RWPE2 (cell line): ENCODE measurements around the gene CCDC9B.

ENCODE experiments used
- ATAC-seq: fragments of 200-7000 bp; cut with Tn5 transposase; 3 replicates; pipeline ENCODE4 v1.9.1; 2021; ENCODE audit warnings: low read depth
- DNase-seq: peaks from one replicate; pipeline ENCODE4 v3.0.0-alpha.2; 2020; ENCODE audit warnings: low spot score
- H3K27ac ChIP-seq: fragments of 450-650 bp; 2 replicates; pipeline ENCODE4 v1.5.1; 2017; ENCODE audit warnings: mild to moderate bottlenecking; ENCODE audit not compliant: poor library complexity, severe bottlenecking
- H3K27me3 ChIP-seq: fragments of 250-450 bp; sonication (Bioruptor Pico); 2 replicates; pipeline ENCODE4 v1.5.1; 2021; ENCODE audit warnings: mild to moderate bottlenecking, moderate library complexity; ENCODE audit not compliant: insufficient read depth, poor library complexity, severe bottlenecking
- H3K36me3 ChIP-seq: fragments of 250-450 bp; sonication (Bioruptor Pico); 2 replicates; pipeline ENCODE4 v1.5.1; 2020; ENCODE audit warnings: low read depth, mild to moderate bottlenecking, moderate library complexity
- H3K4me1 ChIP-seq: fragments of 250-450 bp; sonication (Bioruptor Pico); 2 replicates; pipeline ENCODE4 v1.5.1; 2021; ENCODE audit warnings: mild to moderate bottlenecking, moderate library complexity; ENCODE audit not compliant: insufficient read depth, poor library complexity, severe bottlenecking
- H3K4me3 ChIP-seq: fragments of 250-450 bp; sonication (Bioruptor Pico); 2 replicates; pipeline ENCODE4 v1.5.1; 2021; ENCODE audit warnings: mild to moderate bottlenecking, moderate library complexity; ENCODE audit not compliant: severe bottlenecking
- H3K9me3 ChIP-seq: fragments of 250-450 bp; sonication (Bioruptor Pico); 2 replicates; pipeline ENCODE4 v1.5.1; 2021; ENCODE audit warnings: mild to moderate bottlenecking, moderate library complexity; ENCODE audit not compliant: severe bottlenecking
- TF ChIP-seq, protein P1 (sequence below): fragments of 450-650 bp; IDR thresholded peaks from one replicate; pipeline ENCODE4 v1.5.1; 2017; ENCODE audit warnings: mild to moderate bottlenecking, moderate library complexity; ENCODE audit not compliant: poor library complexity, severe bottlenecking

CCDC9B gene

DNA sequence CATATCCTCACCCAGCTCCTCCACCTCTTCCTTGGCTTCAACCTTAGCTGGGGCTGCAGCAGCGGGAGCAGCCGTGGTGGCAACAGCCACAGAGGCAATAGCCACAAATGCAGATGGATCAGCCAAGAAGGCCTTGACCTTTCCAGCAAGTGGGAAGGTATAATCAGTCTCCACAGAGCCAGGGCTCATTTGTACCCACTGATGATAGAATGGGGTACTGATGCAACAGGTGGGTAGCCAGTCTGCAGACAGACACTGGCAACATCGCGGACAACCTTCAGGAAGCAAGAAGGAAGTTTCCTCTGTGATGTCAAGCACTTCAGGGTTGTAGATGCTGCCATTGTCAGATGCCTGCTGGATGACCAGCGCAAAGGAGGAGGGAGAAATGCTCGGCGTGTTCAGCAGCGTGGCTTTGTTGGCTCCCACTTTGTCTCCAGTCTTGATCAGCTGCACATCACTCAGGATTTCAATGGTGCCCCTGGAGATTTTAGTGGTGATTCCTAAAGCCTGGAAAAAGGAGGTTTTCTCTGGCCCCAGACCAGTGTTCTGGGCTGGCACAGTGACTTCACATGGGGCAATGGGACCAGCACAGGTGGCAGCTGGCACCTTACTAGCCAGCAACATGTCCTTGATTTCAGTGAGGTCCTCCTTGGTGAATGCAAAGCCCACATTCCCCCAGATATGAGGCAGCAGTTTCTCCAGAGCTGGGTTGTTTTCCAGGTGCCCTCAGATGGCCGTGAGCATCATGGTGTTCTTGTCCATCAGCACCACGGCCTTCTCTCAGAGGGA is 28.2 kb downstream of the CCDC9B start:
- Histone ChIP-seq H3K9me3 (no peaks in the 10 kb centered on the region), H3K36me3 (no peaks in the 10 kb centered on the region), H3K4me3 (no peak overlapping the region), H3K27ac (no peak overlapping the region), H3K4me1 (peaks cover 23% of the 10 kb centered on the region), H3K27me3 (no peaks in the 10 kb centered on the region)
- TF ChIP-seq, protein P1, sequence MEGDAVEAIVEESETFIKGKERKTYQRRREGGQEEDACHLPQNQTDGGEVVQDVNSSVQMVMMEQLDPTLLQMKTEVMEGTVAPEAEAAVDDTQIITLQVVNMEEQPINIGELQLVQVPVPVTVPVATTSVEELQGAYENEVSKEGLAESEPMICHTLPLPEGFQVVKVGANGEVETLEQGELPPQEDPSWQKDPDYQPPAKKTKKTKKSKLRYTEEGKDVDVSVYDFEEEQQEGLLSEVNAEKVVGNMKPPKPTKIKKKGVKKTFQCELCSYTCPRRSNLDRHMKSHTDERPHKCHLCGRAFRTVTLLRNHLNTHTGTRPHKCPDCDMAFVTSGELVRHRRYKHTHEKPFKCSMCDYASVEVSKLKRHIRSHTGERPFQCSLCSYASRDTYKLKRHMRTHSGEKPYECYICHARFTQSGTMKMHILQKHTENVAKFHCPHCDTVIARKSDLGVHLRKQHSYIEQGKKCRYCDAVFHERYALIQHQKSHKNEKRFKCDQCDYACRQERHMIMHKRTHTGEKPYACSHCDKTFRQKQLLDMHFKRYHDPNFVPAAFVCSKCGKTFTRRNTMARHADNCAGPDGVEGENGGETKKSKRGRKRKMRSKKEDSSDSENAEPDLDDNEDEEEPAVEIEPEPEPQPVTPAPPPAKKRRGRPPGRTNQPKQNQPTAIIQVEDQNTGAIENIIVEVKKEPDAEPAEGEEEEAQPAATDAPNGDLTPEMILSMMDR, result no peak
- DNase-seq, result peak; percentile 43
- ATAC-seq, result no peak

DNA sequence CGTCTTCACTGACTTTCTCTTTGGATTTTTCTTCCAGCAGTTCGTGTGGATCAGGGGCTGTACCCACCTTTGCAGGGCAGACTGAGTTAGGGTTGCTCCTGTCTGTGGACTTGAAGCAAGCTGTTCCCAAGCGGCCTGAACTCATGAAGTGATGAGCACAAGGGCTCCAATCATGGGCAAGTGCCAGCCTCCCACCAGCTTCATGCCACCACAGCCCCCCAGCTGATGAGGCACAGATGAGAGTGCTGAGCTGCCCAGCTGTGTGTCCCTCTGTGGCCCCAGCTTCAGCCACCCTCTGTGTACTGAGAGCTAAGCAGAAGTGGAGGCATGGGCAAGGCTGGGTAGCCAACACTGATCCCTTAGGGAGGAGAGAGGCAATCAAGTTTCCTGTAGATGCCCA is 29.7 kb downstream of the CCDC9B start:
- DNase-seq, result peak; percentile 56
- no peak overlapping the region for H3K4me3 ChIP-seq
- H3K4me1 ChIP-seq, result peaks cover 23% of the 10 kb centered on the region
- TF ChIP-seq, protein P1, result no peak
- no peak overlapping the region for H3K27ac ChIP-seq
- H3K36me3 ChIP-seq, result no peaks in the 10 kb centered on the region
- no peaks in the 10 kb centered on the region for H3K9me3 ChIP-seq
- no peaks in the 10 kb centered on the region for H3K27me3 ChIP-seq
- ATAC-seq, result no peak

DNA sequence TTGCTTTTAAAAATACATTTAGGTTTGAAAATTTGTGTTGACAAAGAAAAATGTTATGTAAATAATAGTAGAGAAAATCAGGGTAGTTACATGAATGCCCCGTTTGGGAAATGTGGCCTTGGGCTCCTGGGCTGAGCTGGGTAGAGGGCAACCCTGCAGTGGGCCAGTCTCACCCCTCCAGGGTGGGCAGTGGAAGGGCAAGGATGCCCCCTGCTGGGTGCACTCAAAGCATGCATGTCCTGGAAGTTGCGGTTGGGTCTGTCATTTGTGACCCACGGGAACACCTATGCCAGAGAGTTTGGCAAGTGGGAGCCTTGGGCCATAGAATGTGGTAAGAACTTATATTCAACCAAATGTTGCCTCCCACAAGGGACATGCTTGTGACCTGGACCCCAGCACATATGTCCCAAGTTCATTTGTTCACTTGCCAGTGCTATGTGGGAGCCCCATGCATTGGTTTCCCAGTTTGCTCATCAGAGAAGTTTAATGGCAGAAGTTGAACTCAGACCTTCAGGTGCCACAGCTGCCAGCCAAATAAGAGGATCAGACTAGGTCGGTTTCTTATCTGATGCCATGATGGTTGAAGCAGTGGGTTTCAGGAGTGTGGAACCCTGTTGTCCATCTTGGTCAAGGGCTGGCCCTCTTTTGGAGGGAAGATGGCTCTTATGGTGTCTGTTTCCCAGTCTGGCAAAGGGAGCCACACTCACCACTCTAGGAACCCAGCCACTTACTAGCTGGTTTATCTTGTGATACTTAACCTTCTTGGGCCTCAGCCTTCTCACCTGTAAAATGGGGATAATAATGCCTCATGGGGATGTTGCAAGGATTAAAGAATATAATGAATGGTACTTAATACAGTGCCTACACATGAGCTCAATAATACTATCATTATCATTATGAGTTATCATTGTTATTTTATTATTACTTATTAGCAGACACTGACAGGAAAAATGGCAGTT is 30.5 kb downstream of the CCDC9B start:
- DNase-seq, result peak; percentile 57
- Histone ChIP-seq H3K36me3 (no peaks in the 10 kb centered on the region), H3K4me1 (peaks cover 20% of the 10 kb centered on the region), H3K27me3 (no peaks in the 10 kb centered on the region), H3K9me3 (no peaks in the 10 kb centered on the region), H3K4me3 (no peak overlapping the region), H3K27ac (no peak overlapping the region)
- ATAC-seq, result no peak
- TF ChIP-seq, protein P1, result peak; percentile 81

DNA sequence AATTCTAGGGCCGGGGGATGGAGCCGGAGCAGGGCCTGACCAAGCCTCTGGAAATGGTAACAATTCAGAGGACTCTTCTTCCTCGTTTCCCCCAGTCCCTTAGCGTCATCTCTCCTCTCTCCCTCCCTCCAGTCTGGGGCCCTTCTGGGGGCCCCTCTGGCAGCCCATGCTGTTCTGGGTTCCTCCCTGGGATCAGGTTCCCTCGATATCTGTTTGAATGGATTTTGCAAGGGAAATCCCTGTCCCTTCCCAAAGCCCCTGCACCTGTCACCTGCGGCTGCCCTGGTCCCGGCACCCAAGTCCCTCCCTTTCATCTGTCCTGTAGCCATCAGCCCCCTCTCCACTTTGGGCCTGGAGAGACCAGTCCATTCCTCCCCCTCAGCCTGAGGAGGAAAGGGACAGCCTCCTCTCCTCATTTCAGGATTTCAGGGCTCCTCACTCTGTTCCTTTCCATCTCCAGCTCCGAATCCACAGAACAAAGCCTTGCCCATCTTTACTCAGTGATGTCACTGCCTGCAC is 31.3 kb downstream of the CCDC9B start:
- ATAC-seq (no peak), DNase-seq (peak; percentile 36)
- Histone ChIP-seq H3K27me3 (no peaks in the 10 kb centered on the region), H3K27ac (no peak overlapping the region), H3K36me3 (no peaks in the 10 kb centered on the region), H3K9me3 (no peaks in the 10 kb centered on the region), H3K4me1 (peaks cover 12% of the 10 kb centered on the region), H3K4me3 (no peak overlapping the region)
- TF ChIP-seq, protein P1, result no peak
